ENCODE results near the gene MATR3. TPM values are rescaled to one million over a fixed set of nuclear protein-coding genes. Genes with fewer than 3 reads are reported as not detected.
"Not testable (repeated sequence)": the region's sequence is repeated elsewhere in the genome, so short reads cannot be mapped to it uniquely, and the experiment has no call there.

MATR3 gene
- total RNA-seq, 3 donors from 2014 or later (not counting 1 experiment from before 2014, with no cell fraction given), result 290 to 324 (median 297) TPM

- H3K27me3 Mint-ChIP-seq (ENCODE audit: low read depth in 2 of 2), result no peaks in the 10 kb centered on the region
- intact Hi-C loops (cut with micrococcal nuclease), result no loop called here
- no peak for ATAC-seq
Observed at GRCh38 chr5:139306628-139307379, 13.3 kb downstream of the MATR3 start.

GRCh38 chr5:139308797-139309196, 15.3 kb downstream of the MATR3 start:
- Histone ChIP-seq H3K4me1 (ENCODE audit: control insufficient read depth, insufficient read depth, low read length) (peaks cover 25% of the 10 kb centered on the region), H3K4me3 (ENCODE audit: low read length) (no peak overlapping the region), H3K27ac (ENCODE audit: low read length) (no peak overlapping the region), H3K27me3 (ENCODE audit: control insufficient read depth, insufficient read depth, low read length) (no peaks in the 10 kb centered on the region), H3K36me3 (ENCODE audit: control insufficient read depth, insufficient read depth, low read length) (peaks cover 6% of the 10 kb centered on the region), H3K9me3 (ENCODE audit: control insufficient read depth, insufficient read depth, low read length) (no peaks in the 10 kb centered on the region)
- no peak for DNase-seq
- no peak for ATAC-seq
- H3K36me3 Mint-ChIP-seq, result no peaks in the 10 kb centered on the region
- peaks cover 72 to 76% of the 10 kb centered on the region in 2 donors for H3K4me1 Mint-ChIP-seq
- H3K27ac Mint-ChIP-seq, result peak overlapping the region; percentile 16 to 34
- no peaks in the 10 kb centered on the region for H3K9me3 Mint-ChIP-seq
- no peak for TF ChIP-seq CTCF (IDR thresholded peaks at IDR 0.05)
- H3K4me3 Mint-ChIP-seq, result peak overlapping the region; percentile 11
- intact Hi-C loops (cut with micrococcal nuclease), result loop anchor here (2.0 kb wide), 1 partner anchor 14 kb away; no protein-coding TSS in a partner anchor
- no peaks in the 10 kb centered on the region for H3K27me3 Mint-ChIP-seq (ENCODE audit: low read depth in 2 of 2)

More at GRCh38 chr5:139306628-139307379, 13.3 kb downstream of the MATR3 start:
- Histone ChIP-seq H3K4me1 (ENCODE audit: control insufficient read depth, insufficient read depth, low read length) (peaks cover 25% of the 10 kb centered on the region), H3K9me3 (ENCODE audit: control insufficient read depth, insufficient read depth, low read length) (no peaks in the 10 kb centered on the region), H3K27ac (ENCODE audit: low read length) (no peak overlapping the region), H3K27me3 (ENCODE audit: control insufficient read depth, insufficient read depth, low read length) (no peaks in the 10 kb centered on the region), H3K36me3 (ENCODE audit: control insufficient read depth, insufficient read depth, low read length) (peaks cover 4% of the 10 kb centered on the region), H3K4me3 (ENCODE audit: low read length) (no peak overlapping the region)
- H3K27ac Mint-ChIP-seq, result peak overlapping the region; percentile 17 to 56
- no peaks in the 10 kb centered on the region for H3K36me3 Mint-ChIP-seq
- no peaks in the 10 kb centered on the region for H3K9me3 Mint-ChIP-seq
- WGBS (ENCODE audit: insufficient coverage), result 66% methylated on average over 3 of the region's 3 CpGs
- peaks cover 72 to 79% of the 10 kb centered on the region in 2 donors for H3K4me1 Mint-ChIP-seq
- peak overlapping the region; percentile 14 for H3K4me3 Mint-ChIP-seq
- no peak for DNase-seq
- no peak for TF ChIP-seq CTCF (IDR thresholded peaks at IDR 0.05)

- peaks cover 20% of the 10 kb centered on the region for H3K4me1 ChIP-seq (ENCODE audit: control insufficient read depth, insufficient read depth, low read length)
- H3K9me3 Mint-ChIP-seq; H3K27me3 ChIP-seq (ENCODE audit: control insufficient read depth, insufficient read depth, low read length); intact Hi-C loops (cut with micrococcal nuclease); H3K27me3 Mint-ChIP-seq (ENCODE audit: low read depth in 2 of 2); H3K4me3 ChIP-seq (ENCODE audit: low read length); H3K9me3 ChIP-seq (ENCODE audit: control insufficient read depth, insufficient read depth, low read length); H3K36me3 Mint-ChIP-seq; DNase-seq: not testable (repeated sequence)
- 62% methylated on average over 9 of the region's 9 CpGs for WGBS (ENCODE audit: insufficient coverage)
- peak in 2 of 3 donors; percentile 55 to 69 for ATAC-seq
- peaks cover 64 to 70% of the 10 kb centered on the region in 2 donors for H3K4me1 Mint-ChIP-seq
- peak overlapping the region; percentile 77 for H3K4me3 Mint-ChIP-seq
- H3K27ac ChIP-seq (ENCODE audit: low read length), result peak overlapping the region; percentile 56
- peaks cover 11% of the 10 kb centered on the region for H3K36me3 ChIP-seq (ENCODE audit: control insufficient read depth, insufficient read depth, low read length)
- H3K27ac Mint-ChIP-seq, result peak overlapping the region; percentile 16 to 86
Observed at GRCh38 chr5:139310715-139311186, 17.2 kb downstream of the MATR3 start.

GRCh38 chr5:139312075-139312474, 18.5 kb downstream of the MATR3 start:
- ATAC-seq, result no peak
- Histone ChIP-seq H3K27ac (ENCODE audit: low read length) (no peak overlapping the region), H3K27me3 (ENCODE audit: control insufficient read depth, insufficient read depth, low read length) (no peaks in the 10 kb centered on the region), H3K36me3 (ENCODE audit: control insufficient read depth, insufficient read depth, low read length) (peaks cover 25% of the 10 kb centered on the region), H3K9me3 (ENCODE audit: control insufficient read depth, insufficient read depth, low read length) (no peaks in the 10 kb centered on the region), H3K4me3 (ENCODE audit: low read length) (no peak overlapping the region), H3K4me1 (ENCODE audit: control insufficient read depth, insufficient read depth, low read length) (peaks cover 22% of the 10 kb centered on the region)
- Mint-ChIP-seq H3K27ac (no peak overlapping the region), H3K36me3 (no peaks in the 10 kb centered on the region), H3K4me1 (peaks cover 52 to 59% of the 10 kb centered on the region in 2 donors), H3K9me3 (no peaks in the 10 kb centered on the region), H3K27me3 (ENCODE audit: low read depth in 2 of 2) (no peaks in the 10 kb centered on the region), H3K4me3 (no peak overlapping the region)
- no peak for TF ChIP-seq CTCF (IDR thresholded peaks at IDR 0.05)
- 89% methylated on average over 9 of the region's 9 CpGs for WGBS (ENCODE audit: insufficient coverage)
- no peak for DNase-seq
- intact Hi-C loops (cut with micrococcal nuclease), result no loop called here
